Suprapubic skin (tissue), 3 donors: ENCODE measurements around the gene BAHCC1.

Experiments used
- POLR2A ChIP-seq, 2 donors: fragments of 450-650 bp; IDR thresholded peaks; one replicate each; pipeline ENCODE4 v1.6.1; 2017; ENCODE audit warnings: antibody characterized with exemption in 2 of 2, mild to moderate bottlenecking in 2 of 2, moderate library complexity in 2 of 2
- TF ChIP-seq, protein P1 (sequence below), 2 donors: fragments of 200-600 bp in 1 of 2; fragments of 450-650 bp in 1 of 2; sonication (generic) in 1 of 2; IDR thresholded peaks; one replicate each; pipeline ENCODE4 v1.5.1; 2016 to 2019; ENCODE audit warnings: antibody characterized with exemption in 2 of 2, mild to moderate bottlenecking in 1 of 2, moderate library complexity in 1 of 2

DNA sequence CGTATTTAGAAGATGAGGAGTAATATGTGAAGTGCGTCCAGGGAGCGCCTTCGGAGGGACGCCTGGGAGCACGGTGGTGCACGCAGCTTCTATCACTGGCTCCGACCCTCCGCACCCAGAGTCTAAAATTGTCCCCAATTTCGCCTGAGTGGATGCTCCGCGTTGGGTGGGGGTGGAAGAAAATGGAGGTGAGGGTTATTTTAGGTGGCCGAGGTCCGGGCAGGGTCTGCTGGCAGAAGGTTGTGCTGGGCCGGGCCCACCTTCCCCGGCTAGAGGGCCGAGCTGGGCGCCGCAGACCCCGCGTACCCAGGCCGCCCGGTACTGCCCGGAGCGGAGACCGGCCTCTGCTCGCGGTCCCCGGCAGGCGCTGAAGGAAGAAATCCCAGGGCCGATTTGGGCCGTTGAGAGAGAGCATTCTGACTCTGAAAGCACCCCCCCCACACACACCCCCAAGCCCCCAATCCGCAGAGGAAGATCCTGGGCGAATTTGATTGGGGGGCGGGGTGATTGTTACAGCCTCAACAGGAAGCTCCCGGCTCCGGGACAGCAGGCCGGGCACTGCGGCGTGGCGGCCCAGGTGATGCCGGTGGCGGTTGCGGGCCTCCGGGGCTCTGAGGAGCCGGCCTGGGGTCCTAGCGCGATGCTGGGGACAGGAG lies 3.0 kb downstream of the BAHCC1 start:
- TF ChIP-seq, protein P1, sequence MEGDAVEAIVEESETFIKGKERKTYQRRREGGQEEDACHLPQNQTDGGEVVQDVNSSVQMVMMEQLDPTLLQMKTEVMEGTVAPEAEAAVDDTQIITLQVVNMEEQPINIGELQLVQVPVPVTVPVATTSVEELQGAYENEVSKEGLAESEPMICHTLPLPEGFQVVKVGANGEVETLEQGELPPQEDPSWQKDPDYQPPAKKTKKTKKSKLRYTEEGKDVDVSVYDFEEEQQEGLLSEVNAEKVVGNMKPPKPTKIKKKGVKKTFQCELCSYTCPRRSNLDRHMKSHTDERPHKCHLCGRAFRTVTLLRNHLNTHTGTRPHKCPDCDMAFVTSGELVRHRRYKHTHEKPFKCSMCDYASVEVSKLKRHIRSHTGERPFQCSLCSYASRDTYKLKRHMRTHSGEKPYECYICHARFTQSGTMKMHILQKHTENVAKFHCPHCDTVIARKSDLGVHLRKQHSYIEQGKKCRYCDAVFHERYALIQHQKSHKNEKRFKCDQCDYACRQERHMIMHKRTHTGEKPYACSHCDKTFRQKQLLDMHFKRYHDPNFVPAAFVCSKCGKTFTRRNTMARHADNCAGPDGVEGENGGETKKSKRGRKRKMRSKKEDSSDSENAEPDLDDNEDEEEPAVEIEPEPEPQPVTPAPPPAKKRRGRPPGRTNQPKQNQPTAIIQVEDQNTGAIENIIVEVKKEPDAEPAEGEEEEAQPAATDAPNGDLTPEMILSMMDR (IDR thresholded peaks at IDR 0.05), result no peak
- no peak for TF ChIP-seq POLR2A (IDR thresholded peaks at IDR 0.05)
